Measurements from ENCODE around the gene USP1. TPM values are rescaled to one million over a fixed set of nuclear protein-coding genes. Genes with fewer than 3 reads are reported as not detected.

The USP1 gene
- total and polyA plus RNA-seq, 2 of the 4 experiments (the other 2 are of a cell fraction) = 7.5 to 9.7 TPM

- Histone ChIP-seq H2AK9ac (replicated peaks; ENCODE audit: low read depth, low read length, poor library complexity) (no peak overlapping the region), H4K20me1 (ENCODE audit: insufficient read depth, low read length) (no peaks in the 10 kb centered on the region), H3K18ac (ENCODE audit: low read depth, low read length) (no peak overlapping the region), H3K23ac (ENCODE audit: low read depth, low read length) (no peak overlapping the region), H2BK120ac (ENCODE audit: low read depth, low read length) (no peak overlapping the region), H3K56ac (ENCODE audit: extremely low read depth, insufficient read depth, low read length) (no peak overlapping the region), H3K9me1 (ENCODE audit: insufficient read depth, low read length) (no peaks in the 10 kb centered on the region), H2BK5ac (ENCODE audit: low read depth, low read length, poor library complexity, severe bottlenecking) (no peak overlapping the region), H3K27me3 (ENCODE audit: control insufficient read depth, insufficient read depth, low read length) (peaks cover 1% of the 10 kb centered on the region; the same call in 1 of the 2 replicates), H2AFZ (replicated peaks; ENCODE audit: low read length, poor library complexity) (no peak overlapping the region), H4K91ac (ENCODE audit: insufficient read depth, low read depth, low read length) (no peak overlapping the region), H2BK20ac (ENCODE audit: low read depth, low read length) (no peak overlapping the region), H4K5ac (ENCODE audit: low read depth, low read length) (no peak overlapping the region), H4K8ac (ENCODE audit: low read depth in 2 of 2, low read length in 2 of 2) (no peak overlapping the region), H3K4ac (ENCODE audit: low read depth, low read length) (no peak overlapping the region), H3K36me3 (ENCODE audit: control insufficient read depth, insufficient read depth, low read length) (no peaks in the 10 kb centered on the region), H2AK5ac (ENCODE audit: low read depth, low read length) (no peak overlapping the region), H3K4me2 (ENCODE audit: low read depth, low read length) (no peak overlapping the region), H3K27ac (ENCODE audit: insufficient read depth, low read length) (no peak overlapping the region), H3K9ac (ENCODE audit: low read depth, low read length) (no peak overlapping the region), H3K4me1 (ENCODE audit: control insufficient read depth, insufficient read depth, low read length) (no peaks in the 10 kb centered on the region), H3K9me3 (ENCODE audit: control insufficient read depth, insufficient read depth, low read length) (no peaks in the 10 kb centered on the region), H3K79me1 (ENCODE audit: low read depth in 1 of 2, low read length in 2 of 2) (no peaks in the 10 kb centered on the region), H2BK15ac (ENCODE audit: low read depth, low read length) (no peak overlapping the region), H3K4me3 (ENCODE audit: insufficient read depth, low read depth, low read length) (no peak overlapping the region), H3K14ac (replicated peaks; ENCODE audit: low read depth, low read length) (no peak overlapping the region)
- ChIA-PET CTCF (no interaction called here), POLR2A (ENCODE audit: unreplicated experiment) (no interaction called here)
- WGBS, 2 experiments (ENCODE audit: extremely low coverage in 2 of 2, insufficient read length in 1 of 2) = no CpG with 5 or more reads among the region's 3 CpGs
- ATAC-seq (ENCODE audit: low read depth) = no peak
- in situ Hi-C loops (cut with MboI; ENCODE audit: low sequenced_read_pairs) = no loop called here
- intact Hi-C loops (cut with micrococcal nuclease) = no loop called here
- DNase-seq = no peak
- no peak for TF ChIP-seq FOS (IDR thresholded peaks at IDR 0.05; ENCODE audit: low read depth, low read length)
- TF ChIP-seq RFX5 (IDR thresholded peaks at IDR 0.05; ENCODE audit: low read depth, low read length) = no peak
- TF ChIP-seq RAD21 (IDR thresholded peaks at IDR 0.05; ENCODE audit: low read length) = no peak
- TF ChIP-seq RCOR1 (IDR thresholded peaks at IDR 0.05; ENCODE audit: insufficient replicate concordance, low read length) = no peak
- no peak for TF ChIP-seq BHLHE40 (IDR thresholded peaks at IDR 0.05; ENCODE audit: low read depth, low read length)
- TF ChIP-seq CEBPB (IDR thresholded peaks at IDR 0.05; ENCODE audit: low read depth, low read length) = no peak
- TF ChIP-seq, protein P1, sequence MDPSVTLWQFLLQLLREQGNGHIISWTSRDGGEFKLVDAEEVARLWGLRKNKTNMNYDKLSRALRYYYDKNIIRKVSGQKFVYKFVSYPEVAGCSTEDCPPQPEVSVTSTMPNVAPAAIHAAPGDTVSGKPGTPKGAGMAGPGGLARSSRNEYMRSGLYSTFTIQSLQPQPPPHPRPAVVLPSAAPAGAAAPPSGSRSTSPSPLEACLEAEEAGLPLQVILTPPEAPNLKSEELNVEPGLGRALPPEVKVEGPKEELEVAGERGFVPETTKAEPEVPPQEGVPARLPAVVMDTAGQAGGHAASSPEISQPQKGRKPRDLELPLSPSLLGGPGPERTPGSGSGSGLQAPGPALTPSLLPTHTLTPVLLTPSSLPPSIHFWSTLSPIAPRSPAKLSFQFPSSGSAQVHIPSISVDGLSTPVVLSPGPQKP (IDR thresholded peaks at IDR 0.05; ENCODE audit: borderline replicate concordance, low read depth, low read length) = no peak
- TF ChIP-seq POLR2A (IDR thresholded peaks at IDR 0.05; ENCODE audit: low read depth, low read length) = no peak
- no peak for TF ChIP-seq CHD1 (IDR thresholded peaks at IDR 0.05; ENCODE audit: low read depth, low read length)
- TF ChIP-seq MAZ (IDR thresholded peaks at IDR 0.05; ENCODE audit: borderline replicate concordance, low read depth, low read length) = no peak
- dilution Hi-C loops (cut with HindIII; ENCODE audit: low sequenced_read_pairs, unreplicated experiment) = no loop called here
- no TSS peak for BruUV-seq (replicated peaks)
Observed at GRCh38 chr1:62426237-62426636, 10.6 kb upstream of the USP1 start.

Data from IMR-90 (cell line).